Right renal pelvis (tissue), 4 donors: ENCODE results near the gene UBL4A. TPM values are rescaled to one million over a fixed set of nuclear protein-coding genes. Genes with fewer than 3 reads are reported as not detected.

Source experiments
- DNase-seq, 4 donors: peaks; one replicate each; pipeline ENCODE4 v3.0.0-alpha.2; 2013; ENCODE audit warnings: low read depth in 4 of 4, low spot score in 3 of 4, missing footprints in 1 of 4
- polyA plus RNA-seq, 4 donors: library from polyadenylated mRNA; unstranded; fragments of 120-200 nt; gene quantifications; one replicate each; pipeline ENCODE4 v1.2.1, GENCODE V29; 2013; ENCODE audit not compliant: insufficient read length in 4 of 4

UBL4A gene
- polyA plus RNA-seq, 4 donors: 27.7 to 34.8 (median 30.2) TPM

- no peak for DNase-seq
Measured at GRCh38 chrX:154441984-154442707, 44.3 kb downstream of the UBL4A start.

GRCh38 chrX:154441564-154441963, 44.9 kb downstream of the UBL4A start:
- no peak for DNase-seq

DNA sequence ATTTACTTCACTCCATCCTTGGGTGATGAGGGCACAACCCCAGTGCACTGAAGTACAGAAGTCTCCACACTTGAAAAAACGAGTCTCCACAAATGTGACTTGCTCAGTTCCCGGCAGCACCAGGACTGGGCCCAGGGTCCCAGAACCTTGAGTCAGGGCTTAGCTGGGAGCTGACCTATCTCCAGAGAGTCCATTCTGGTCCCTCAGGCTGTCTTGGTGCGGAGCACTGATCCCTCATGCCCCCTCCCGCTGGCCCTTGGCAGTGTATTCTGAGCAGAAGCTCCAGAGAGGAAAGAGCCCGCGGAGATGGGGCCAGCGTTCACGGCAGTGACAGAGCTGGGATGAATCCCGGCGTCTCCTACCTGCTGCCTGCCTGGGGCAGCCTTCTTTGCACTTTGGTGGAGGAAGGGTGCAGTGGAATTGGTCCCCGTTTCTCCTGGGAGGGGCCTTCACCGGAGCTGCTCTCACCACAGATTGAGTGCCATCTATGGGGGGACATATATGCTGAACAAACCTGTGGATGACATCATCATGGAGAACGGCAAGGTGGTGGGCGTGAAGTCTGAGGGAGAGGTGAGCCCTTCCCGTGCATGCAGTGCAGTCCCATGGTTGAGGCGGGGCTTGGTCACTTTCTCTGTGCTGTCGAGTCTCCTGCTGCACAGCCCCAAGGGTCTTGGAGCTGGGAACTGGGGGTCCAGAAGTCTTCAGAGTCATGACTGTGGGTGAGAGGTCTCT, 45.6 kb downstream of the UBL4A start:
- DNase-seq: no peak

- DNase-seq: no peak
Measured at GRCh38 chrX:154439841-154440240, 46.6 kb downstream of the UBL4A start.

- no peak for DNase-seq
Measured at GRCh38 chrX:154437971-154438893, 48.2 kb downstream of the UBL4A start.

DNA sequence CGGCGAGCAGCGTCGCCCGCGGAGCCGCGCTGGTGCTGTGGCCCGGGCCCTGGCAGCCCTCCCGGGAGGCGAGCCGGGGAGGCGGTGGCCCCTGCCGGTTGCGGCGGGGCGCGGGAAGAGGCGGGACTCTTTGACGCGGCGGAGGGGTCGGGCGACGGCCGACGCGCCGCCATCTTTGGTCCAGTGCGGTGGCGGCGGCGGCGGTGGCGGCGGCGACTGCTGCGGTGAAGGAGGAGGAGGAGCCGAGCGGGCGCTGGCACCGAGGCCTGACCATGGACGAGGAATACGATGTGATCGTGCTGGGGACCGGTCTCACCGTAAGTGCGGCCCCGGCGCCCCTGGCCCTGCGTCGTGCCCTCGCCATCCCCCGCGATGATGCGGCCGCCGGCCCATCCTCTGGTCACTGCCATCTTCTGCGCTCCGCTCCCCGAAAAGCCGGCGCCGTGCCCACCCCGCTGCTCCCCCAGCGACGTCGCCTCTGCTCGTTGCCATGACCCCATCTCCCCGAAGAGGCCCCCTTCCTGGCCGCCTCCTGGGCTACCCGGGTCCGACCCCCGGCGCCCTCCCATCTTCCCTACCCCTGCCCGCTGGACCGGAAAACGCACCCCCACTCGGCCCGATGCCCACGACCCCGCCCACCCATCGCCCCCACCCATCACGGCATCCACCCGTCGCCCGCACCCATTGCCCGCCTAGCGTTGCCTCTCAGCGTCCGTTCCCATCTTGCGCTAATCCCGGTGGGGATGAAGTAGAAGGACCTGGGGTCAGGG, 49.2 kb downstream of the UBL4A start, which contains the start of gene GDI1:
Gene GDI1 (plus strand): TSS at position 172 of the 770 bp plus-strand sequence. CDS start 101 bp downstream, at position 273.
- DNase-seq: no peak

DNA sequence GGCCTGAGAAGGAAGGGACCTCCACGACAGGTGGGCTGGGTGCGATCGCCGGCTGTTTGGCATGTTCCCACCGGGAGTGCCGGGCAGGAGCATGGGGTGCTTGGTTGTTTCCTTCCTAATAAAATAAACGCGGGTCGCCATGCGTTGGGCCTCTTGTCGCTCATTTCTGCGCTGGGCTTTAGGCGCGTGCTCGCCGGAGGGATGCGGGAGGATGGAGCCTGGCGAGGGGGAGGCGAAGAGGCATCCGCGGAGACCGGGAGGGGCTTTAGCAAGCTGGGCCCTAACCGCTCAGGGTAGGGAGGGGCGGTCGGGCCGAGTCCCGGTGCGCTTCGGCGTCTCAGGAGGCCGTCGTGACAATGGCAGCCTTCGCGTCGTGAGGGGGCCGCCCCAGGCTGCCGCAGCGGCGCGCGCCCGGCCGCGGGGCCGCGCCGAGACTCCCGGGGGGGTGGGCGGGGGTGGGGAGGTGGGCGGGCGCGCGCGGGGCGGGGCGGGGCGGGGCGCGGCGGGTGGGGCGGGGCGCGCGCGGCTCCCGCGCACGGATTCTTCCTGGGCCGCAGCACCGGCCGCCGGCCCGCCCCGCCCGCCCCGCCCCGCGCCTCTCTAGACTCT, 49.9 kb downstream of the UBL4A start:
- no peak for DNase-seq

DNA sequence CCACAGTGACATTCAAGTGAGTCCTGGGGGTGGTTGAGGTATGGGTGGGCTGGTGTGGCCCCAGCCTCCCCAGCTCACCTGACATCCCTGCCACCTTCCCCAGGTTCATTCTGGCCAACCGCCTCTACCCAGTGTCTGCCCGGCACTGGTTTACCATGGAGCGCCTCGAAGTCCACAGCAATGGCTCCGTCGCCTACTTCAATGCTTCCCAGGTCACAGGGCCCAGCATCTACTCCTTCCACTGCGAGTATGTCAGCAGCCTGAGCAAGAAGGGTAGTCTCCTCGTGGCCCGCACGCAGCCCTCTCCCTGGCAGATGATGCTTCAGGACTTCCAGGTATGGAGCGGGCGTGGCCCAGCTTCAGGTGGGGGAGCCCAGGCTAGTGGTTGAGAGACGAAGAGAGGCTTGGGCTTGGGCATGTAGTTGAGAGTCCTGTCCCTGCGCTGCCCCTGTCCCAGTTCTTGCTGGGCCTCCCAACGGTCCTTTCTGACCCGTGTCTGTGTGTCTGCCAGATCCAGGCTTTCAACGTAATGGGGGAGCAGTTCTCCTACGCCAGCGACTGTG, 51.2 kb downstream of the UBL4A start:
- DNase-seq: no peak

GRCh38 chrX:154434394-154435168, 51.8 kb downstream of the UBL4A start:
- DNase-seq: no peak

Other genes with a start within 250 kb of the UBL4A start
- not detected for gene OPN1MW3, start 229.0 kb downstream of the UBL4A start, polyA plus RNA-seq
- gene TEX28, start 191.5 kb downstream of the UBL4A start, polyA plus RNA-seq: not detected
- gene TKTL1, start 190.8 kb downstream of the UBL4A start, polyA plus RNA-seq: under 1 TPM; 0.26 to 0.91 (median 0.45) TPM
- 100 to 1,000 TPM; 393 to 586 (median 423) TPM for gene FLNA, start 112.0 kb downstream of the UBL4A start, polyA plus RNA-seq
- gene EMD, start 107.3 kb downstream of the UBL4A start, polyA plus RNA-seq: 10 to 100 TPM; 68.7 to 96.7 (median 74.0) TPM
- 1,000 to 10,000 TPM; 2,815 to 4,008 (median 3,095) TPM for gene RPL10, start 88.2 kb downstream of the UBL4A start, polyA plus RNA-seq
- gene DNASE1L1, start 77.4 kb downstream of the UBL4A start, polyA plus RNA-seq: 10 to 100 TPM; 10.5 to 16.1 (median 14.1) TPM
- gene TAFAZZIN, start 75.1 kb downstream of the UBL4A start, polyA plus RNA-seq: 10 to 100 TPM; 26.3 to 36.4 (median 30.8) TPM
- 100 to 1,000 TPM; 155 to 184 (median 168) TPM for gene ATP6AP1, start 57.9 kb downstream of the UBL4A start, polyA plus RNA-seq
- gene GDI1, start 49.5 kb downstream of the UBL4A start, polyA plus RNA-seq: 100 to 1,000 TPM; 118 to 136 (median 132) TPM
- 10 to 100 TPM; 47.2 to 55.8 (median 51.6) TPM for gene FAM50A, start 42.5 kb downstream of the UBL4A start, polyA plus RNA-seq
- gene PLXNA3, start 28.3 kb downstream of the UBL4A start, polyA plus RNA-seq: 10 to 100 TPM; 38.6 to 50.2 (median 47.5) TPM
- gene LAGE3, start 7.3 kb downstream of the UBL4A start, polyA plus RNA-seq: 10 to 100 TPM; 10.7 to 20.1 (median 12.4) TPM
- 10 to 100 TPM; 19.3 to 27.6 (median 19.6) TPM for gene SLC10A3, start 4.0 kb upstream of the UBL4A start, polyA plus RNA-seq
- 10 to 100 TPM; 28.3 to 44.5 (median 37.2) TPM for gene FAM3A, start 29.6 kb upstream of the UBL4A start, polyA plus RNA-seq
- 10 to 100 TPM; 38.0 to 43.2 (median 41.0) TPM for gene G6PD, start 60.2 kb upstream of the UBL4A start, polyA plus RNA-seq
- 10 to 100 TPM; 15.2 to 20.1 (median 16.7) TPM for gene IKBKG, start 61.0 kb upstream of the UBL4A start, polyA plus RNA-seq
- not detected for gene CTAG1A, start 98.5 kb upstream of the UBL4A start, polyA plus RNA-seq
- not detected for gene CTAG1B, start 132.7 kb upstream of the UBL4A start, polyA plus RNA-seq
- gene CTAG2, start 167.0 kb upstream of the UBL4A start, polyA plus RNA-seq: not detected